Stimulated activated CD4-positive, alpha-beta T cell treated with anti-CD3 and anti-CD28 coated beads, TNF-alpha, amount 100 ng/mL, for 4 hours (primary cell): ENCODE results near the gene PRPF6.
"Not testable (repeated sequence)": the region's sequence is repeated elsewhere in the genome, so short reads cannot be mapped to it uniquely, and the experiment has no call there.

Source experiments
- DNase-seq, 3 experiments: peaks; one replicate each; pipeline ENCODE4 v3.0.0-alpha.2; 2020; ENCODE audit warnings: low read depth in 3 of 3

Gene PRPF6

GRCh38 chr20:63973636-63974401 is 7.1 kb upstream of the PRPF6 start:
- peak; percentile 60 to 76 (median 69) for DNase-seq

- no peak for DNase-seq
Observed at GRCh38 chr20:63974402-63975200, 6.3 kb upstream of the PRPF6 start.

GRCh38 chr20:63976511-63976910 is 4.4 kb upstream of the PRPF6 start:
- not testable (repeated sequence) for DNase-seq

GRCh38 chr20:63976980-63977738 is 3.8 kb upstream of the PRPF6 start:
- no peak for DNase-seq

- peak; percentile 36 to 43 (median 39) for DNase-seq
Observed at GRCh38 chr20:63977739-63978276, 3.1 kb upstream of the PRPF6 start.

- DNase-seq: peak in 2 of 3 experiments; percentile 33 to 35
Observed at GRCh38 chr20:63978319-63979228, 2.4 kb upstream of the PRPF6 start.

- no peak for DNase-seq
Observed at GRCh38 chr20:63979229-63979556, 1.7 kb upstream of the PRPF6 start.

GRCh38 chr20:63979557-63980316 is 1.2 kb upstream of the PRPF6 start, which contains the start of gene SAMD10:
Gene SAMD10 (minus strand): TSS chr20:63979642. CDS start chr20:63979467, 175 bp downstream.
- DNase-seq: peak; percentile 71 to 82 (median 72)

- no peak for DNase-seq
Observed at GRCh38 chr20:63980317-63980805, 571 bp upstream of the PRPF6 start.

- no peak for DNase-seq
Observed at GRCh38 chr20:63982937-63983336, 2.0 kb downstream of the PRPF6 start.

- DNase-seq: no peak
Observed at GRCh38 chr20:64000906-64001305, 20.0 kb downstream of the PRPF6 start.

GRCh38 chr20:64001607-64002011 is 20.7 kb downstream of the PRPF6 start:
- DNase-seq: no peak

- DNase-seq: no peak
Observed at GRCh38 chr20:64003960-64004725, 23.2 kb downstream of the PRPF6 start.

- no peak for DNase-seq
Observed at GRCh38 chr20:64005394-64005793, 24.5 kb downstream of the PRPF6 start.

GRCh38 chr20:64006490-64006889 is 25.6 kb downstream of the PRPF6 start:
- no peak for DNase-seq

- no peak for DNase-seq
Observed at GRCh38 chr20:64006902-64007301, 26.0 kb downstream of the PRPF6 start.

- DNase-seq: no peak
Observed at GRCh38 chr20:64009811-64010387, 29.0 kb downstream of the PRPF6 start.

GRCh38 chr20:64010711-64011237 is 29.8 kb downstream of the PRPF6 start:
- DNase-seq: no peak

GRCh38 chr20:64011366-64011779 is 30.4 kb downstream of the PRPF6 start:
- no peak for DNase-seq
